ENCODE results near the gene MMP20. TPM values are rescaled to one million over a fixed set of nuclear protein-coding genes. Genes with fewer than 3 reads are reported as not detected.

MMP20 gene
- total and polyA plus RNA-seq, 2 experiments from 2014 or later, result not detected

GRCh38 chr11:102528618-102529017, 96.5 kb downstream of the MMP20 start:
- Mint-ChIP-seq H3K4me1 (peaks cover 2% of the 10 kb centered on the region; the same call in 2 of the 3 replicates), H3K4me3 (no peak overlapping the region), H3K27ac (no peak overlapping the region), H3K9me3 (no peaks in the 10 kb centered on the region), H3K27me3 (ENCODE audit: insufficient read depth, low read depth, poor library complexity) (peaks cover 1% of the 10 kb centered on the region), H3K36me3 (ENCODE audit: low read depth) (no peaks in the 10 kb centered on the region)
- Histone ChIP-seq H3K9me2 (ENCODE audit: insufficient read depth) (no peaks in the 10 kb centered on the region), H3F3A (replicated peaks; ENCODE audit: low read depth) (no peaks in the 10 kb centered on the region), H3K79me2 (replicated peaks; ENCODE audit: insufficient read depth) (no peaks in the 10 kb centered on the region), H3K4me2 (no peak overlapping the region), H3K36me3 (ENCODE audit: insufficient read depth) (no peaks in the 10 kb centered on the region), H3K27ac (ENCODE audit: low read depth) (no peak overlapping the region), H3K4me1 (ENCODE audit: insufficient read depth) (no peaks in the 10 kb centered on the region), H3K4me3 (no peak overlapping the region), H4K20me1 (replicated peaks; ENCODE audit: insufficient read depth) (no peaks in the 10 kb centered on the region), H3K27me3 (ENCODE audit: insufficient read depth) (no peaks in the 10 kb centered on the region), H2AFZ (no peak overlapping the region)
- DNase-seq (ENCODE audit: low spot score), result no peak
- TF ChIP-seq CTCF (conservative IDR thresholded peaks at IDR 0.05; ENCODE audit: low read depth in 2 of 2), result no peak
- no peak for TF ChIP-seq CREB1 (CRISPR knock-in tag; IDR thresholded peaks at IDR 0.05; ENCODE audit: low read depth)
- no peak for TF ChIP-seq POLR2AphosphoS5 (IDR thresholded peaks at IDR 0.05; ENCODE audit: low read depth)
- TF ChIP-seq ZNF114 (CRISPR knock-in tag; IDR thresholded peaks at IDR 0.05), result no peak
- TF ChIP-seq ZNF462 (CRISPR knock-in tag; IDR thresholded peaks at IDR 0.05), result no peak
- TF ChIP-seq, protein P1, sequence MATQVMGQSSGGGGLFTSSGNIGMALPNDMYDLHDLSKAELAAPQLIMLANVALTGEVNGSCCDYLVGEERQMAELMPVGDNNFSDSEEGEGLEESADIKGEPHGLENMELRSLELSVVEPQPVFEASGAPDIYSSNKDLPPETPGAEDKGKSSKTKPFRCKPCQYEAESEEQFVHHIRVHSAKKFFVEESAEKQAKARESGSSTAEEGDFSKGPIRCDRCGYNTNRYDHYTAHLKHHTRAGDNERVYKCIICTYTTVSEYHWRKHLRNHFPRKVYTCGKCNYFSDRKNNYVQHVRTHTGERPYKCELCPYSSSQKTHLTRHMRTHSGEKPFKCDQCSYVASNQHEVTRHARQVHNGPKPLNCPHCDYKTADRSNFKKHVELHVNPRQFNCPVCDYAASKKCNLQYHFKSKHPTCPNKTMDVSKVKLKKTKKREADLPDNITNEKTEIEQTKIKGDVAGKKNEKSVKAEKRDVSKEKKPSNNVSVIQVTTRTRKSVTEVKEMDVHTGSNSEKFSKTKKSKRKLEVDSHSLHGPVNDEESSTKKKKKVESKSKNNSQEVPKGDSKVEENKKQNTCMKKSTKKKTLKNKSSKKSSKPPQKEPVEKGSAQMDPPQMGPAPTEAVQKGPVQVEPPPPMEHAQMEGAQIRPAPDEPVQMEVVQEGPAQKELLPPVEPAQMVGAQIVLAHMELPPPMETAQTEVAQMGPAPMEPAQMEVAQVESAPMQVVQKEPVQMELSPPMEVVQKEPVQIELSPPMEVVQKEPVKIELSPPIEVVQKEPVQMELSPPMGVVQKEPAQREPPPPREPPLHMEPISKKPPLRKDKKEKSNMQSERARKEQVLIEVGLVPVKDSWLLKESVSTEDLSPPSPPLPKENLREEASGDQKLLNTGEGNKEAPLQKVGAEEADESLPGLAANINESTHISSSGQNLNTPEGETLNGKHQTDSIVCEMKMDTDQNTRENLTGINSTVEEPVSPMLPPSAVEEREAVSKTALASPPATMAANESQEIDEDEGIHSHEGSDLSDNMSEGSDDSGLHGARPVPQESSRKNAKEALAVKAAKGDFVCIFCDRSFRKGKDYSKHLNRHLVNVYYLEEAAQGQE (IDR thresholded peaks at IDR 0.05; ENCODE audit: unreplicated experiment), result no peak
- ATAC-seq, result no peak
